OCI-LY1 (cell line): ENCODE results near the gene TMCC1.

Experiments used
- H2AFZ ChIP-seq: fragments of 200-600 bp; sonication (generic), shearing (Covaris generic); 2 replicates; pipeline ENCODE4 v1.6.0; 2014; ENCODE audit warnings: antibody characterized with exemption, mild to moderate bottlenecking, low read length
- H3F3A ChIP-seq: fragments of 200-600 bp; sonication (generic), shearing (Covaris generic); 2 replicates; pipeline ENCODE4 v1.6.0; 2014; ENCODE audit warnings: mild to moderate bottlenecking, antibody characterized with exemption, low read length, moderate library complexity; ENCODE audit not compliant: insufficient read depth
- H3K27ac ChIP-seq: fragments of 200-600 bp; sonication (generic); 2 replicates; pipeline ENCODE4 v1.5.1; 2014; ENCODE audit warnings: low read length, mixed run types, mild to moderate bottlenecking, low read depth; ENCODE audit not compliant: poor library complexity, severe bottlenecking
- H3K27me3 ChIP-seq: fragments of 200-600 bp; sonication (generic); 2 replicates; pipeline ENCODE4 v1.6.0; 2014; ENCODE audit warnings: antibody characterized with exemption, mild to moderate bottlenecking, low read length, moderate library complexity; ENCODE audit not compliant: insufficient read depth
- H3K36me3 ChIP-seq: fragments of 200-600 bp; sonication (generic); 2 replicates; pipeline ENCODE4 v1.6.1; 2014; ENCODE audit warnings: mild to moderate bottlenecking, antibody characterized with exemption, low read length, moderate library complexity, mixed read lengths; ENCODE audit not compliant: insufficient read depth
- H3K4me1 ChIP-seq: fragments of 200-600 bp; sonication (generic); 2 replicates; pipeline ENCODE4 v1.5.1; 2014; ENCODE audit warnings: mild to moderate bottlenecking, low read length, moderate library complexity; ENCODE audit not compliant: insufficient read depth, severe bottlenecking
- H3K4me2 ChIP-seq: fragments of 200-600 bp; sonication (generic), shearing (Covaris generic); 2 replicates; pipeline ENCODE4 v1.6.1; 2014; ENCODE audit warnings: low read length
- H3K4me3 ChIP-seq: fragments of 200-600 bp; sonication (generic); 2 replicates; pipeline ENCODE4 v1.5.1; 2014; ENCODE audit warnings: low read length, low read depth, mild to moderate bottlenecking, mixed read lengths; ENCODE audit not compliant: poor library complexity, severe bottlenecking
- H3K79me2 ChIP-seq: fragments of 200-600 bp; shearing (Covaris generic); 2 replicates; pipeline ENCODE4 v1.6.1; 2016; ENCODE audit warnings: mixed run types, low read length, mixed read lengths; ENCODE audit not compliant: insufficient read depth
- H3K9ac ChIP-seq: fragments of 200-600 bp; sonication (generic), shearing (Covaris generic); 2 replicates; pipeline ENCODE4 v1.6.1; 2014; ENCODE audit warnings: mild to moderate bottlenecking, low read length, mixed read lengths
- H3K9me2 ChIP-seq: fragments of 200-600 bp; sonication (generic), shearing (Covaris generic); 2 replicates; pipeline ENCODE4 v1.6.1; 2014; ENCODE audit warnings: low read depth, mild to moderate bottlenecking, low read length, mixed read lengths
- H3K9me3 ChIP-seq: fragments of 200-600 bp; shearing (Covaris generic); 2 replicates; pipeline ENCODE4 v1.6.1; 2014; ENCODE audit warnings: low read length, mixed read lengths
- H4K20me1 ChIP-seq: fragments of 200-600 bp; sonication (generic), shearing (Covaris generic); 2 replicates; pipeline ENCODE4 v1.6.0; 2016; ENCODE audit warnings: mild to moderate bottlenecking, low read length; ENCODE audit not compliant: insufficient read depth
- EZH2 ChIP-seq: fragments of 200-600 bp; sonication (generic), shearing (Covaris generic); IDR thresholded peaks from 2 replicates; pipeline ENCODE4 v1.8.0; 2017; ENCODE audit warnings: borderline replicate concordance, mixed run types, mild to moderate bottlenecking, antibody characterized with exemption, low read length, moderate library complexity, mixed read lengths
- TF ChIP-seq, protein P1 (sequence below): fragments of 200-600 bp; sonication (generic), shearing (Covaris generic); IDR thresholded peaks from 2 replicates; pipeline ENCODE4 v1.5.1; 2017; ENCODE audit warnings: mild to moderate bottlenecking, antibody characterized with exemption, low read length, moderate library complexity, mixed read lengths

Gene TMCC1

GRCh38 chr3:129747136-129747535 is 146.4 kb downstream of the TMCC1 start:
- no peaks in the 10 kb centered on the region for H3K36me3 ChIP-seq
- TF ChIP-seq EZH2 = no peak
- TF ChIP-seq, protein P1, sequence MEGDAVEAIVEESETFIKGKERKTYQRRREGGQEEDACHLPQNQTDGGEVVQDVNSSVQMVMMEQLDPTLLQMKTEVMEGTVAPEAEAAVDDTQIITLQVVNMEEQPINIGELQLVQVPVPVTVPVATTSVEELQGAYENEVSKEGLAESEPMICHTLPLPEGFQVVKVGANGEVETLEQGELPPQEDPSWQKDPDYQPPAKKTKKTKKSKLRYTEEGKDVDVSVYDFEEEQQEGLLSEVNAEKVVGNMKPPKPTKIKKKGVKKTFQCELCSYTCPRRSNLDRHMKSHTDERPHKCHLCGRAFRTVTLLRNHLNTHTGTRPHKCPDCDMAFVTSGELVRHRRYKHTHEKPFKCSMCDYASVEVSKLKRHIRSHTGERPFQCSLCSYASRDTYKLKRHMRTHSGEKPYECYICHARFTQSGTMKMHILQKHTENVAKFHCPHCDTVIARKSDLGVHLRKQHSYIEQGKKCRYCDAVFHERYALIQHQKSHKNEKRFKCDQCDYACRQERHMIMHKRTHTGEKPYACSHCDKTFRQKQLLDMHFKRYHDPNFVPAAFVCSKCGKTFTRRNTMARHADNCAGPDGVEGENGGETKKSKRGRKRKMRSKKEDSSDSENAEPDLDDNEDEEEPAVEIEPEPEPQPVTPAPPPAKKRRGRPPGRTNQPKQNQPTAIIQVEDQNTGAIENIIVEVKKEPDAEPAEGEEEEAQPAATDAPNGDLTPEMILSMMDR = no peak
- H3K4me2 ChIP-seq = no peak overlapping the region
- no peaks in the 10 kb centered on the region for H3K9me3 ChIP-seq
- H3K27ac ChIP-seq = no peak overlapping the region
- H2AFZ ChIP-seq = no peak overlapping the region
- H3K9me2 ChIP-seq = no peaks in the 10 kb centered on the region
- H3K4me3 ChIP-seq = no peak overlapping the region
- H3K79me2 ChIP-seq = no peaks in the 10 kb centered on the region
- no peaks in the 10 kb centered on the region for H3F3A ChIP-seq
- peaks cover 18% of the 10 kb centered on the region for H3K4me1 ChIP-seq
- H4K20me1 ChIP-seq = no peaks in the 10 kb centered on the region; the same call in 1 of the 2 replicates
- H3K9ac ChIP-seq = no peak overlapping the region
- H3K27me3 ChIP-seq = no peaks in the 10 kb centered on the region

DNA sequence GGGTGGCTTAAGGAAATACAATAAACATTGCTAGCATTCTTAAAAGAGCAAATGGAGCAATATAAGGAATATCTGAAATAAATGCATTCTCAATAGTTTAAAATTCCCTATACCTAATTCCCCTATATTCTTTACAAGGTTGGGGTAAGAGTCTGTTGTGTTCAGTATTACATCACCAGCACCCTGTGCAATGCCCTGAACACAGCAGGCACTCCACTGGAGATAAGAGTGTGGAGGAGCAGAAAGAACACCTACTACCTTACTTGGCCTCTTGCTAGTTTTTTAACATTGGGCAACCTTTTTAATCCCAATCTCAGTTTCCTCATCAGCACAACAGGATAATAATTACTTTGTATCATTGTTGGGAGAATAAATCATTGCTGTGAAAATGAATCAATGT is 146.9 kb downstream of the TMCC1 start:
- no peaks in the 10 kb centered on the region for H3F3A ChIP-seq
- no peaks in the 10 kb centered on the region; the same call in 1 of the 2 replicates for H4K20me1 ChIP-seq
- no peaks in the 10 kb centered on the region for H3K9me3 ChIP-seq
- TF ChIP-seq EZH2 = no peak
- TF ChIP-seq, protein P1 = no peak
- peaks cover 21% of the 10 kb centered on the region for H3K4me1 ChIP-seq
- no peaks in the 10 kb centered on the region for H3K36me3 ChIP-seq
- no peak overlapping the region for H3K27ac ChIP-seq
- H3K27me3 ChIP-seq = no peaks in the 10 kb centered on the region
- H3K9me2 ChIP-seq = no peaks in the 10 kb centered on the region
- H3K79me2 ChIP-seq = no peaks in the 10 kb centered on the region
- H2AFZ ChIP-seq = no peak overlapping the region
- no peak overlapping the region for H3K9ac ChIP-seq
- no peak overlapping the region for H3K4me3 ChIP-seq
- H3K4me2 ChIP-seq = no peak overlapping the region

DNA sequence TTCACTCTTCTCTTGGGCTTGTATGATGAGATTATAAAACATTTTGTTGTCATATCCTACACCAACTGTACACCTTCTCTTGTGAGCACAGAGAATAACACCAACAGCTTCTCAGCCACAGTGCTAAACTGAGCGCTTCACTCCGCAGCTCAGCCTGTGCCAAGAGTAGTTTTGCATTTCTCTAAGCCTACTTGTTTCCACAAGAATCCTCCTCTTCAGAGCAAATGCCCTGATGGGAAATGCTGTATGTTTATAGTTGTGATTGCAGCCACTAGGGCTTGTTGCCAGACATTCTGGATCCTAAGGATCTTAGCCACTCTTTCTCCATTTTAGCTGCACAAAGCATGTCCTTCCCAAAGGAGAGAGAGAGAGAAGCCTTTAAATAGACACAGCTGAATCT is 148.3 kb downstream of the TMCC1 start:
- H3K27me3 ChIP-seq = no peaks in the 10 kb centered on the region
- H3K36me3 ChIP-seq = no peaks in the 10 kb centered on the region
- no peaks in the 10 kb centered on the region for H3K9me3 ChIP-seq
- H4K20me1 ChIP-seq = no peaks in the 10 kb centered on the region; the same call in 1 of the 2 replicates
- H3K4me3 ChIP-seq = no peak overlapping the region
- no peaks in the 10 kb centered on the region for H3K79me2 ChIP-seq
- no peak overlapping the region; the same call in 1 of the 2 replicates for H3K4me2 ChIP-seq
- TF ChIP-seq EZH2 = no peak
- TF ChIP-seq, protein P1 = no peak
- no peak overlapping the region for H3K9ac ChIP-seq
- no peak overlapping the region for H3K27ac ChIP-seq
- H3K9me2 ChIP-seq = no peaks in the 10 kb centered on the region
- H3F3A ChIP-seq = no peaks in the 10 kb centered on the region
- no peak overlapping the region for H2AFZ ChIP-seq
- H3K4me1 ChIP-seq = peaks cover 21% of the 10 kb centered on the region
